Upper lobe of right lung (tissue), 1 donor: ENCODE measurements around the gene PIGM. TPM values are rescaled to one million over a fixed set of nuclear protein-coding genes. Genes with fewer than 3 reads are reported as not detected.

Experiments used
- ATAC-seq: fragments of 200-7000 bp; cut with Tn5 transposase; one replicate; pipeline ENCODE4 v1.9.1; 2020; ENCODE audit warnings: mild to moderate bottlenecking, moderate library complexity
- DNase-seq: peaks from one replicate; pipeline ENCODE4 v3.0.0-alpha.2; 2020
- H3K27ac ChIP-seq: fragments of 200-600 bp; one replicate; pipeline ENCODE4 v1.8.0; 2022
- H3K27me3 ChIP-seq: fragments of 200-600 bp; one replicate; pipeline ENCODE4 v1.8.0; 2022; ENCODE audit warnings: mild to moderate bottlenecking
- H3K36me3 ChIP-seq: fragments of 200-600 bp; one replicate; pipeline ENCODE4 v1.8.0; 2022
- H3K4me1 ChIP-seq: fragments of 200-600 bp; one replicate; pipeline ENCODE4 v1.8.0; 2022
- H3K4me3 ChIP-seq: fragments of 200-600 bp; one replicate; pipeline ENCODE4 v1.8.0; 2022; ENCODE audit warnings: mild to moderate bottlenecking
- H3K9me3 ChIP-seq: fragments of 200-600 bp; one replicate; pipeline ENCODE4 v1.8.0; 2022
- intact Hi-C: fragments of 100-400 bp; cut with DNase I; formaldehyde crosslinking; loops from one replicate; pipeline ENCODE4 v1.11.0; 2022
- total RNA-seq: library from RNA; stranded (reverse); fragmentation: NEBNext Ultra II Directional; extraction: Animal tissue kit (Norgen Biotek cat#: 25700); gene quantifications from one replicate; pipeline ENCODE4 v1.2.1, GENCODE V29; 2021
- TF ChIP-seq, protein P1 (sequence below): fragments of 200-600 bp; IDR thresholded peaks from one replicate; pipeline ENCODE4 v1.8.0; 2022; ENCODE audit warnings: antibody characterized with exemption
- donor health status: DM: no; HTN: yes; CAD: no; lungs with severe emphysema.

The PIGM gene
- total RNA-seq, 1 donor from 2014 or later = 7.1 TPM

DNA sequence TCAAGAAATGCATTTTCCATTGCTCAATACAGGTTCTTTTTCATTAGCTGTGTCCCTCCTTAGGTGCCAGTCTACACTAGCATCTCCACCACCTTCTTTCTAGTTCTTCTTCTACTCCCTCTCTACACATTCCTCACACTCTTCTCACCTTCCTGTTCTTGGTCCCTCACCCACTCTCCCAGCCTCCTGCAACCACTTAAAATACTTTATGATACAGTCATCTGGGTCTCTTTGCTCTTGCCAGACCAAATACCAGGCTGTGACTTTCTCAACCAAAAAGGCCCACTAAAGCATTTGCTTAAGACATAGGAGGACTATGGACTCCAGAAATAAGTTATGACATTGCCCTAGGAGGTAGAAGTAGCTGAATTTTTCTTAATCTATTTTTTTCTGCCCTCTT, 35.1 kb downstream of the PIGM start:
- intact Hi-C loops = no loop called here
- TF ChIP-seq, protein P1, sequence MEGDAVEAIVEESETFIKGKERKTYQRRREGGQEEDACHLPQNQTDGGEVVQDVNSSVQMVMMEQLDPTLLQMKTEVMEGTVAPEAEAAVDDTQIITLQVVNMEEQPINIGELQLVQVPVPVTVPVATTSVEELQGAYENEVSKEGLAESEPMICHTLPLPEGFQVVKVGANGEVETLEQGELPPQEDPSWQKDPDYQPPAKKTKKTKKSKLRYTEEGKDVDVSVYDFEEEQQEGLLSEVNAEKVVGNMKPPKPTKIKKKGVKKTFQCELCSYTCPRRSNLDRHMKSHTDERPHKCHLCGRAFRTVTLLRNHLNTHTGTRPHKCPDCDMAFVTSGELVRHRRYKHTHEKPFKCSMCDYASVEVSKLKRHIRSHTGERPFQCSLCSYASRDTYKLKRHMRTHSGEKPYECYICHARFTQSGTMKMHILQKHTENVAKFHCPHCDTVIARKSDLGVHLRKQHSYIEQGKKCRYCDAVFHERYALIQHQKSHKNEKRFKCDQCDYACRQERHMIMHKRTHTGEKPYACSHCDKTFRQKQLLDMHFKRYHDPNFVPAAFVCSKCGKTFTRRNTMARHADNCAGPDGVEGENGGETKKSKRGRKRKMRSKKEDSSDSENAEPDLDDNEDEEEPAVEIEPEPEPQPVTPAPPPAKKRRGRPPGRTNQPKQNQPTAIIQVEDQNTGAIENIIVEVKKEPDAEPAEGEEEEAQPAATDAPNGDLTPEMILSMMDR = no peak
- DNase-seq (no peak), ATAC-seq (peak; percentile 98)
- H3K36me3 ChIP-seq = no peaks in the 10 kb centered on the region
- H3K4me3 ChIP-seq = no peak overlapping the region
- H3K9me3 ChIP-seq = no peaks in the 10 kb centered on the region
- no peak overlapping the region for H3K27ac ChIP-seq
- H3K4me1 ChIP-seq = peaks cover 4% of the 10 kb centered on the region
- peaks cover 6% of the 10 kb centered on the region for H3K27me3 ChIP-seq

DNA sequence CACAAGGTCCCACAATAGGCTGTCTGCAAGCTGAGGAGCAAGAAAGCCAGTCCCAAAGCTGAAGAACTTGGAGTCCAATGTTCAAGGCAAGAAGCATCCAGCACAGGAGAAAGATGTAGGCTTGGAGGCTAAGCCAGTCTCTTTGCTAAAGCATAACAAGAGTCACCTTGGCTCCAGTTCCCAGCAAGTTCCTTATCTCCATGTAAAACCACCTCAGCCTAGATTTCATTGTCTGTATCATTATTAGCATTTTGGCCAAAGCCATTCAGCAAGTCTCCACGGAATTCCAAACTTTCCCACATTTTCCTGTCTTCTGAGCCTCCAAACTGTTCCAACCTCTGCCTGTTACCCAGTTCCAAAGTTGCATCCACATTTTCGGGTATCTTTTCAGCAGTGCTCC, 36.9 kb downstream of the PIGM start:
- intact Hi-C loops = no loop called here
- Histone ChIP-seq H3K27ac (no peak overlapping the region), H3K36me3 (no peaks in the 10 kb centered on the region), H3K4me1 (peaks cover 10% of the 10 kb centered on the region), H3K9me3 (no peaks in the 10 kb centered on the region), H3K27me3 (no peaks in the 10 kb centered on the region), H3K4me3 (no peak overlapping the region)
- DNase-seq (no peak), ATAC-seq (no peak)
- TF ChIP-seq, protein P1 = no peak

DNA sequence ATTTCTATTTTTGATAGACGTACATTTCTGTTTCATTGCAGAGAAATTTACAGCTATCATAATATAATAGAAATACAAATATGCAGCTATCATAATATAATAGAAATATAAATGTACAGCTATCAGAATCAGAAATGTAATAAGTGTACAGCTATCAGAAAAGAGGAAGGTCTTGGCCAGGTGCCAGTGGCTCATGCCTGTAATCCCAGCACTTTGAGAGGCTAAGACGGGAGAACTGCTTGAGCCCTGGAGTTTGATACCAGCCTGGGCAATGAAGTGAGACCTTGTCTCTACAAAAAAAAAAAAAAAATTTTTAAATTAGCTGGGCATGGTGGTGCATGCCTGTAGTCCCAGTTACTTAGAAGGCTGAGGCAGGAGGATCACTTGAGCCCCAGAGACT, 37.9 kb downstream of the PIGM start:
- Histone ChIP-seq H3K36me3 (no peaks in the 10 kb centered on the region), H3K9me3 (no peaks in the 10 kb centered on the region), H3K27ac (no peak overlapping the region), H3K4me1 (peaks cover 10% of the 10 kb centered on the region), H3K4me3 (no peak overlapping the region), H3K27me3 (peaks cover 4% of the 10 kb centered on the region)
- DNase-seq (no peak), ATAC-seq (no peak)
- intact Hi-C loops = no loop called here
- TF ChIP-seq, protein P1 = no peak

DNA sequence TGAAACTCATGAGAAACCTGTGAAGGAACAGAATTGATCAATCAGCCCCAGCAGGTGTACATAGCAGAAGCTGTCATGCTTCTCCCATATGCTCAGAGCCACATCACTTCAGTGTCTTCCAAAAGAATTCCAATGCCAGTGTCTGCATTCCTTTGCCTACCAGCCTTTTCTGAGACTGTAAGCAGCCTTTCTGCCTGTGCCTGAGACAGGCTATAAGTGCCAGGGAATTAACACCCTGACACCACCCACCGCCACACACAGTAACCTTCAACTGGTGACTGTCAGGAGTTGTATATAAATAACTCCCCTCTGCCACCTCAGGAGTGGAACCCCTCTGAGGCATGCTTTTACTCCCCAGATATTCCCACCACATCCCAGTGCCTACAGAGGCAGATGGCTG, 39.6 kb downstream of the PIGM start:
- intact Hi-C loops = no loop called here
- DNase-seq (no peak), ATAC-seq (peak; percentile 25)
- H3K4me3 ChIP-seq = no peak overlapping the region
- no peaks in the 10 kb centered on the region for H3K9me3 ChIP-seq
- TF ChIP-seq, protein P1 = no peak
- H3K27ac ChIP-seq = peak overlapping the region; percentile 43
- H3K4me1 ChIP-seq = peaks cover 10% of the 10 kb centered on the region
- peaks cover 8% of the 10 kb centered on the region for H3K27me3 ChIP-seq
- no peaks in the 10 kb centered on the region for H3K36me3 ChIP-seq

DNA sequence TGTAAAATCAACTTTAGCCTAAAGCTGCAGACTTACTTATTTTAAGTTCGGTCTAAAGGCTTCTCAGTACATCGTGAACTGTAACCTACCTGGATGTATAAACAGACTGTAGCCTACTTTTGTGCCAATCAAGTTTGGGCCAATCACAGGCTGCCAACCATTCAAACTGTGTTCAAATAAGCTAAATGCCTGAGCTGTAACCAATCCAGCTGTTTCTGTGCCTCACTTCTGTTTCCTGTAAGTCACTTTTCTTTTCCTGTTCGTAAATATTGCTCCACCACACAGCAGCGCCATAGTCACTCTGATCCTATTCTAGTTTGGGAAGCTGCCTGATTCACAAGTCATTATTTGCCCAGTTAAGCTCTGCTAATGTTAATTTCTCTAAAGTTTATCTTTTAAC, 40.3 kb downstream of the PIGM start:
- intact Hi-C loops = no loop called here
- TF ChIP-seq, protein P1 = no peak
- Histone ChIP-seq H3K36me3 (no peaks in the 10 kb centered on the region), H3K4me1 (peaks cover 10% of the 10 kb centered on the region), H3K27ac (peak overlapping the region; percentile 43), H3K27me3 (peaks cover 8% of the 10 kb centered on the region), H3K9me3 (no peaks in the 10 kb centered on the region), H3K4me3 (no peak overlapping the region)
- DNase-seq (no peak), ATAC-seq (peak; percentile 85)

DNA sequence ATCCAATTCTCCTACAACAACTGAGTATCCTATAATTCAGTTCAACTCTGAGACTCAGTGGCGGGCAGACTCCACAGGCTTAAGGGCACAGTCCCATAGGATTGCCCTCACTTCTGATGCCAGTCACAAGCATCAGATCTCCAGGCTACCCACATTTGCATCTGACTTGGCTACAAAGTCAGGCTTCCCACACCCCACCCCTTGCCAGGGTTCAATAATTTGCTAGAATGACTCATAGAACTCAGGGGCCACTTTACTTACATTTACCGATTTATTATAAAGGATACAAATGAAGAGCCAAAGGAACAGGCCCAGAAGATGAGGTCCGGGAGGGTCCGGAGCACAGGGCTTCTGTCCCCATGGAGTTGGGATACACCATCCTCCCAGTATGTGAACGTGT, 41.8 kb downstream of the PIGM start:
- ATAC-seq (no peak), DNase-seq (no peak)
- Histone ChIP-seq H3K36me3 (no peaks in the 10 kb centered on the region), H3K27ac (no peak overlapping the region), H3K27me3 (peaks cover 8% of the 10 kb centered on the region), H3K4me3 (no peak overlapping the region), H3K4me1 (peaks cover 10% of the 10 kb centered on the region), H3K9me3 (no peaks in the 10 kb centered on the region)
- intact Hi-C loops = no loop called here
- TF ChIP-seq, protein P1 = no peak
